ENCODE data around the gene CFAP99. TPM values are rescaled to one million over a fixed set of nuclear protein-coding genes. Genes with fewer than 3 reads are reported as not detected.

The CFAP99 gene
- polyA plus RNA-seq, 3 donors = 0.15 to 0.27 TPM; not detected in 1

DNA sequence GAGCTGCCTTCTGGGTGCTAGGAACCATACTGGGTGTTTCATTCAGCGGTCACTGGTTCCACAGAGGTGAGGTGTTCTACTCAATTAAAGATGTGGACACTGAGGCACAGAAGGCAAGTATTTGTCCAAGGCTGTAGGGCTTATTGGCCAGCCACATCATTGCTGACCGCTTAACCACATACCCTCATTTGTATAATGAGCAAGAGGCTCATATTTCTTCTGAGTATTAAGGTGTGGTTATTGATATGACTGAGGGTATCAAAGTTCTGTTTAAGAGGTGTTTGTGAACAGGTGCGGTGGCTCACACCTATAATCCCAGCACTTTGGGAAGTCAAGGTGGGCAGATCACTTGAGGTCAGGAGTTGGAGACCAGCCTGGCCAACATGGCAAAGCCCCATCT lies 64.5 kb downstream of the CFAP99 start:
- intact Hi-C loops (cut with micrococcal nuclease) = no loop called here
- no peak for DNase-seq
- peaks cover 0 to 3% of the 10 kb centered on the region in 2 donors for H3K36me3 ChIP-seq (replicated peaks in 1 of 2; ENCODE audit: control insufficient read depth in 1 of 2, insufficient read depth in 2 of 2, low read length in 2 of 2)
- no peaks in the 10 kb centered on the region for H3K9me3 ChIP-seq (replicated peaks in 1 of 2; ENCODE audit: control insufficient read depth in 1 of 2, insufficient read depth in 1 of 2, low read length in 2 of 2)
- 100% methylated on average over 1 of the region's 3 CpGs for WGBS (ENCODE audit: insufficient coverage)
- no peak overlapping the region for H3K4me3 ChIP-seq (replicated peaks in 1 of 3; ENCODE audit: low read depth in 2 of 3, low read length in 3 of 3)
- Mint-ChIP-seq H3K36me3 (peaks cover 4 to 19% of the 10 kb centered on the region in 2 donors), H3K27ac (peak overlapping the region; percentile 53 to 92 (median 76)), H3K4me1 (peaks cover 93% of the 10 kb centered on the region), H3K27me3 (ENCODE audit: low read depth in 3 of 3) (peaks cover 0 to 1% (median 0%) of the 10 kb centered on the region in 3 donors), H3K9me3 (no peaks in the 10 kb centered on the region), H3K4me3 (no peak overlapping the region)
- no peak overlapping the region for H2AFZ ChIP-seq (ENCODE audit: insufficient read depth, low read depth, low read length, poor library complexity, severe bottlenecking)
- peaks cover 95% of the 10 kb centered on the region for H3K79me2 ChIP-seq (ENCODE audit: insufficient read depth, low read length)
- peak overlapping the region; percentile 14 to 71 for H3K27ac ChIP-seq (ENCODE audit: low read depth in 1 of 2, low read length in 2 of 2)
- H3K27me3 ChIP-seq (ENCODE audit: control insufficient read depth in 2 of 2, insufficient read depth in 2 of 2, low read length in 2 of 2) = no peaks in the 10 kb centered on the region
- no peak overlapping the region for H3K9ac ChIP-seq (ENCODE audit: insufficient read depth, low read length, poor library complexity, severe bottlenecking)
- H4K20me1 ChIP-seq (ENCODE audit: insufficient read depth, low read length) = peaks cover 92% of the 10 kb centered on the region
- peaks cover 72 to 76% of the 10 kb centered on the region in 2 donors for H3K4me1 ChIP-seq (ENCODE audit: control insufficient read depth in 1 of 2, insufficient read depth in 2 of 2, low read length in 2 of 2)
- no peak overlapping the region for H3K4me2 ChIP-seq (replicated peaks; ENCODE audit: extremely low read depth, low read length, poor library complexity, severe bottlenecking)
- TF ChIP-seq, protein P1, sequence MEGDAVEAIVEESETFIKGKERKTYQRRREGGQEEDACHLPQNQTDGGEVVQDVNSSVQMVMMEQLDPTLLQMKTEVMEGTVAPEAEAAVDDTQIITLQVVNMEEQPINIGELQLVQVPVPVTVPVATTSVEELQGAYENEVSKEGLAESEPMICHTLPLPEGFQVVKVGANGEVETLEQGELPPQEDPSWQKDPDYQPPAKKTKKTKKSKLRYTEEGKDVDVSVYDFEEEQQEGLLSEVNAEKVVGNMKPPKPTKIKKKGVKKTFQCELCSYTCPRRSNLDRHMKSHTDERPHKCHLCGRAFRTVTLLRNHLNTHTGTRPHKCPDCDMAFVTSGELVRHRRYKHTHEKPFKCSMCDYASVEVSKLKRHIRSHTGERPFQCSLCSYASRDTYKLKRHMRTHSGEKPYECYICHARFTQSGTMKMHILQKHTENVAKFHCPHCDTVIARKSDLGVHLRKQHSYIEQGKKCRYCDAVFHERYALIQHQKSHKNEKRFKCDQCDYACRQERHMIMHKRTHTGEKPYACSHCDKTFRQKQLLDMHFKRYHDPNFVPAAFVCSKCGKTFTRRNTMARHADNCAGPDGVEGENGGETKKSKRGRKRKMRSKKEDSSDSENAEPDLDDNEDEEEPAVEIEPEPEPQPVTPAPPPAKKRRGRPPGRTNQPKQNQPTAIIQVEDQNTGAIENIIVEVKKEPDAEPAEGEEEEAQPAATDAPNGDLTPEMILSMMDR (IDR thresholded peaks at IDR 0.05) = no peak

DNA sequence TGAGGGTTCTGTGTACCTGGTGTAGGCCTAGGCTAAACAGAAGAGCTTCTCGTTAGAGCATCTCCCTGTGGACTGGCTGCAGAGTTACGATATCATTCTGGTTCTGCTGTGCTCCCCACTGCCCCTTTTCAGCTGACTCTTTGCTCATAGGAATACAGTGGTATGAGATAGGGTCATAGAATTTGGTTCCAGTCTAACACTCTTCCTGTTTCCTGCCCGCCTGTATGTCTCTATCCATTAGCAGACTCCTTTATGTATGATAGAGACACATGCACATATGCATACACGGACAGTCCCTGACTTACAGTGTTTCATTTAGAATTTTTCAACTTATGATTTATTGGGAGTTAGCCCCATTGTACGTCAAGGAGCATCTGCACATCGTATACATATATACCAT lies 65.4 kb downstream of the CFAP99 start:
- DNase-seq = no peak
- Histone ChIP-seq H3K36me3 (replicated peaks in 1 of 2; ENCODE audit: control insufficient read depth in 1 of 2, insufficient read depth in 2 of 2, low read length in 2 of 2) (peaks cover 2 to 8% of the 10 kb centered on the region in 2 donors), H4K20me1 (ENCODE audit: insufficient read depth, low read length) (peaks cover 90% of the 10 kb centered on the region), H3K79me2 (ENCODE audit: insufficient read depth, low read length) (peaks cover 95% of the 10 kb centered on the region), H3K4me3 (replicated peaks in 1 of 3; ENCODE audit: low read depth in 2 of 3, low read length in 3 of 3) (peak overlapping the region in 1 of 3 experiments; percentile 65), H3K4me2 (replicated peaks; ENCODE audit: extremely low read depth, low read length, poor library complexity, severe bottlenecking) (peak overlapping the region; percentile 74), H3K9me3 (replicated peaks in 1 of 2; ENCODE audit: control insufficient read depth in 1 of 2, insufficient read depth in 1 of 2, low read length in 2 of 2) (no peaks in the 10 kb centered on the region), H3K27ac (ENCODE audit: low read depth in 1 of 2, low read length in 2 of 2) (peak overlapping the region; percentile 33 to 78), H2AFZ (ENCODE audit: insufficient read depth, low read depth, low read length, poor library complexity, severe bottlenecking) (no peak overlapping the region), H3K9ac (ENCODE audit: insufficient read depth, low read length, poor library complexity, severe bottlenecking) (no peak overlapping the region), H3K4me1 (ENCODE audit: control insufficient read depth in 1 of 2, insufficient read depth in 2 of 2, low read length in 2 of 2) (peaks cover 72 to 76% of the 10 kb centered on the region in 2 donors), H3K27me3 (ENCODE audit: control insufficient read depth in 2 of 2, insufficient read depth in 2 of 2, low read length in 2 of 2) (no peaks in the 10 kb centered on the region)
- peaks cover 4 to 19% of the 10 kb centered on the region in 2 donors for H3K36me3 Mint-ChIP-seq
- H3K4me3 Mint-ChIP-seq = no peak overlapping the region
- WGBS (ENCODE audit: insufficient coverage) = 100% methylated on average over 1 of the region's 6 CpGs
- intact Hi-C loops (cut with micrococcal nuclease) = no loop called here
- H3K27ac Mint-ChIP-seq = peak overlapping the region; percentile 53 to 96 (median 93)
- TF ChIP-seq, protein P1 (IDR thresholded peaks at IDR 0.05) = no peak
- H3K27me3 Mint-ChIP-seq (ENCODE audit: low read depth in 3 of 3) = peaks cover 0 to 1% (median 0%) of the 10 kb centered on the region in 3 donors
- H3K9me3 Mint-ChIP-seq = no peaks in the 10 kb centered on the region
- H3K4me1 Mint-ChIP-seq = peaks cover 84% of the 10 kb centered on the region
